Epithelial cell of proximal tubule (primary cell): Measurements from ENCODE around the gene CCDC32. TPM values are rescaled to one million over a fixed set of nuclear protein-coding genes. Genes with fewer than 3 reads are reported as not detected.

Experiments
- total RNA-seq: library from RNA; depleted of rRNA; stranded (reverse); fragments of >200 nt; gene quantifications from 2 replicates; pipeline ENCODE4 v1.2.3, GENCODE V29; 2015

The CCDC32 gene
- total RNA-seq, 1 donor from 2014 or later: 19.7 TPM

Other genes with a start within 250 kb of the CCDC32 start
- 15.3 and 17.3 TPM in 2 replicates for gene INAFM2, start 241.3 kb downstream of the CCDC32 start, total RNA-seq
- gene CCDC9B, start 224.1 kb downstream of the CCDC32 start, total RNA-seq: 4.6 and 10.7 TPM in 2 replicates
- not detected in 2 replicates for gene PHGR1, start 214.0 kb downstream of the CCDC32 start, total RNA-seq
- 0.22 and 0.40 TPM in 2 replicates for gene DISP2, start 206.8 kb downstream of the CCDC32 start, total RNA-seq
- 54.7 and 107 TPM in 2 replicates for gene KNSTRN, start 182.3 kb downstream of the CCDC32 start, total RNA-seq
- 34.4 and 41.2 TPM in 2 replicates for gene IVD, start 159.2 kb downstream of the CCDC32 start, total RNA-seq
- 14.0 and 15.7 TPM in 2 replicates for gene BAHD1, start 124.1 kb downstream of the CCDC32 start, total RNA-seq
- 14.4 and 20.0 TPM in 2 replicates for gene CHST14, start 94.1 kb downstream of the CCDC32 start, total RNA-seq
- gene RPUSD2, start 4.3 kb upstream of the CCDC32 start, total RNA-seq: 10.1 and 17.9 TPM in 2 replicates
- 23.9 and 31.3 TPM in 2 replicates for gene KNL1, start 29.2 kb upstream of the CCDC32 start, total RNA-seq
- gene RAD51, start 130.1 kb upstream of the CCDC32 start, total RNA-seq: 19.5 and 20.8 TPM in 2 replicates
- gene RMDN3, start 190.2 kb upstream of the CCDC32 start, total RNA-seq: 20.6 and 25.4 TPM in 2 replicates
- 87.2 and 113 TPM in 2 replicates for gene GCHFR, start 199.0 kb upstream of the CCDC32 start, total RNA-seq
- 0.63 and 2.7 TPM in 2 replicates for gene C15orf62, start 204.9 kb upstream of the CCDC32 start, total RNA-seq
- 30.0 and 34.8 TPM in 2 replicates for gene ZFYVE19, start 242.0 kb upstream of the CCDC32 start, total RNA-seq
- 21.7 and 43.2 TPM in 2 replicates for gene DNAJC17, start 242.4 kb upstream of the CCDC32 start, total RNA-seq